ENCODE measurements around the gene RBSN.

DNA sequence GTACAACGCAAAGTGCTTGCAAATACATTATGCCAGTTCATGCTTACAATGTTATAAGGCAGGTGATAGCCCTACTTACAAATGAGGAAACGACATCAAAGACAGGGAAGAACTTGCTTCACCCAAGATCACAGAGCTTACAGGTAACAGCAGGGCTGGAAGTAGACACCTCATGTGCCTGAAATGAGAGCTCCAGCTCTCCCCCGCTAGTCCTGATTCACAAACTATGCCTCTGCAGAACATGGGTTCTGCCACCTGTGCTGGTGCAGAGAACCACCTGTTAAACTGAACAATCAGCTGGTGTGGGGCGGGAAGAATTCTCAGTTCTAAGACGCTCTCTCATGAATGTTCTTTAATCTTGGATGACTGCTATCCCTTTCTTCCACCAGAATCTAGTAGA is 7.4 kb downstream of the RBSN start:
- TF ChIP-seq, protein P1, sequence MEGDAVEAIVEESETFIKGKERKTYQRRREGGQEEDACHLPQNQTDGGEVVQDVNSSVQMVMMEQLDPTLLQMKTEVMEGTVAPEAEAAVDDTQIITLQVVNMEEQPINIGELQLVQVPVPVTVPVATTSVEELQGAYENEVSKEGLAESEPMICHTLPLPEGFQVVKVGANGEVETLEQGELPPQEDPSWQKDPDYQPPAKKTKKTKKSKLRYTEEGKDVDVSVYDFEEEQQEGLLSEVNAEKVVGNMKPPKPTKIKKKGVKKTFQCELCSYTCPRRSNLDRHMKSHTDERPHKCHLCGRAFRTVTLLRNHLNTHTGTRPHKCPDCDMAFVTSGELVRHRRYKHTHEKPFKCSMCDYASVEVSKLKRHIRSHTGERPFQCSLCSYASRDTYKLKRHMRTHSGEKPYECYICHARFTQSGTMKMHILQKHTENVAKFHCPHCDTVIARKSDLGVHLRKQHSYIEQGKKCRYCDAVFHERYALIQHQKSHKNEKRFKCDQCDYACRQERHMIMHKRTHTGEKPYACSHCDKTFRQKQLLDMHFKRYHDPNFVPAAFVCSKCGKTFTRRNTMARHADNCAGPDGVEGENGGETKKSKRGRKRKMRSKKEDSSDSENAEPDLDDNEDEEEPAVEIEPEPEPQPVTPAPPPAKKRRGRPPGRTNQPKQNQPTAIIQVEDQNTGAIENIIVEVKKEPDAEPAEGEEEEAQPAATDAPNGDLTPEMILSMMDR (conservative IDR thresholded peaks at IDR 0.05; ENCODE audit: low read depth, low read length), result no peak
- no peak for TF ChIP-seq BHLHE40 (IDR thresholded peaks at IDR 0.05; ENCODE audit: low read depth, low read length)

All from IMR-90 (cell line).